SK-N-SH (cell line): ENCODE data around the gene CD180. TPM values are rescaled to one million over a fixed set of nuclear protein-coding genes. Genes with fewer than 3 reads are reported as not detected.

Experiments used
- CTCF ChIA-PET: fragments of 300-600, 350-600 bp; formaldehyde crosslinking; extraction: SDS; loops from one replicate; lab custom pipeline; 2021; lab: Yijun Ruan, JAX
- POLR2A ChIA-PET: fragments of 350-600 bp; sonication (Branson Sonifier 250); formaldehyde crosslinking; extraction: SDS; loops from one replicate; lab custom pipeline; 2020; ENCODE audit warnings: antibody characterized with exemption, inconsistent platforms; lab: Yijun Ruan, JAX
- DNase-seq: peaks from one replicate; pipeline ENCODE4 v3.0.0; 2012
- H2AFZ ChIP-seq: fragments of 200-600 bp; sonication (generic); 2 replicates; pipeline ENCODE4 v1.8.1; 2016; ENCODE audit warnings: antibody characterized with exemption, mild to moderate bottlenecking, low read depth
- H3F3A ChIP-seq: fragments of 200-600 bp; sonication (generic); replicated peaks from 2 replicates; pipeline ENCODE3; 2016; ENCODE audit warnings: antibody characterized with exemption, mild to moderate bottlenecking; ENCODE audit not compliant: insufficient read depth
- H3K27ac ChIP-seq, 2 experiments: fragments of 200-500 bp in 1 of 2; fragments of 200-600 bp in 1 of 2; sonication (Bioruptor generic) in 1 of 2; sonication (generic), shearing (Covaris generic) in 1 of 2; 2 replicates each; pipeline versions ENCODE4 v1.5.1 to v1.6.1; 2014 to 2016; ENCODE audit warnings: low read depth in 2 of 2, inconsistent platforms in 1 of 2, low read length in 1 of 2, mild to moderate bottlenecking in 1 of 2, mixed read lengths in 1 of 2
- H3K27me3 ChIP-seq: fragments of 200-600 bp; sonication (generic), shearing (Covaris generic); 2 replicates; pipeline ENCODE4 v1.6.1; 2016; ENCODE audit warnings: mixed run types; ENCODE audit not compliant: insufficient read depth
- H3K36me3 ChIP-seq, 2 experiments: fragments of 200-500 bp in 1 of 2; fragments of 200-600 bp in 1 of 2; sonication (Bioruptor generic) in 1 of 2; sonication (generic) in 1 of 2; replicated peaks in 1 of 2; 2 replicates each; pipeline versions ENCODE3 to v1.5.1; 2014 to 2016; ENCODE audit warnings: low read length in 1 of 2, mild to moderate bottlenecking in 1 of 2; ENCODE audit not compliant: insufficient read depth in 2 of 2, control insufficient read depth in 1 of 2
- H3K4me1 ChIP-seq, 2 experiments: fragments of 200-500 bp in 1 of 2; fragments of 200-600 bp in 1 of 2; sonication (Bioruptor generic) in 1 of 2; sonication (generic), shearing (Covaris generic) in 1 of 2; 2 replicates each; pipeline versions ENCODE4 v1.5.1 to v1.6.1; 2014 to 2016; ENCODE audit warnings: low read depth in 1 of 2, low read length in 1 of 2, mixed run types in 1 of 2; ENCODE audit not compliant: insufficient read depth in 2 of 2, control insufficient read depth in 1 of 2
- H3K4me2 ChIP-seq: fragments of 200-600 bp; sonication (generic), shearing (Covaris generic); 2 replicates; pipeline ENCODE4 v1.6.1; 2017; ENCODE audit warnings: mixed run types
- H3K4me3 ChIP-seq, 2 experiments: fragments of 200-500 bp in 1 of 2; fragments of 200-600 bp in 1 of 2; sonication (Bioruptor generic) in 1 of 2; sonication (generic), shearing (Covaris generic) in 1 of 2; 2 replicates each; pipeline versions ENCODE4 v1.5.1 to v1.8.1; 2014 to 2016; ENCODE audit warnings: low read depth in 2 of 2, inconsistent platforms in 1 of 2, low read length in 1 of 2, mild to moderate bottlenecking in 1 of 2, mixed read lengths in 1 of 2, moderate library complexity in 1 of 2
- H3K79me2 ChIP-seq: fragments of 200-600 bp; sonication (generic); 2 replicates; pipeline ENCODE4 v1.8.1; 2017; ENCODE audit warnings: mild to moderate bottlenecking; ENCODE audit not compliant: insufficient read depth
- H3K9ac ChIP-seq: fragments of 200-600 bp; sonication (generic); 2 replicates; pipeline ENCODE4 v1.6.1; 2017; ENCODE audit warnings: mixed run types
- H3K9me2 ChIP-seq: fragments of 200-600 bp; sonication (generic); 2 replicates; pipeline ENCODE4 v1.6.1; 2017; ENCODE audit warnings: mixed run types
- H3K9me3 ChIP-seq: fragments of 200-600 bp; sonication (generic); 2 replicates; pipeline ENCODE4 v1.6.1; 2017; ENCODE audit warnings: mixed run types, mild to moderate bottlenecking, moderate library complexity
- H4K20me1 ChIP-seq: fragments of 200-600 bp; sonication (generic); 2 replicates; pipeline ENCODE4 v1.6.1; 2017; ENCODE audit warnings: mild to moderate bottlenecking, mixed run types; ENCODE audit not compliant: insufficient read depth
- CHD2 ChIP-seq: fragments of 150-350 bp; IDR thresholded peaks from 2 replicates; pipeline ENCODE4 v1.6.1; 2018; ENCODE audit warnings: low read length; ENCODE audit not compliant: partially characterized antibody
- ELF1 ChIP-seq: IDR thresholded peaks from 2 replicates; pipeline ENCODE4 v1.4.0; 2012
- EP300 ChIP-seq, 2 experiments: IDR thresholded peaks; 2 replicates each; pipeline versions ENCODE4 v1.4.0 to v1.6.1; 2012; ENCODE audit warnings: borderline replicate concordance in 1 of 2, low read depth in 1 of 2, low read length in 1 of 2
- EZH2phosphoT487 ChIP-seq: fragments of 200-600 bp; sonication (generic); IDR thresholded peaks from 2 replicates; pipeline ENCODE4 v1.6.1; 2017; ENCODE audit warnings: low read depth, mixed run types, mild to moderate bottlenecking, antibody characterized with exemption, moderate library complexity, borderline replicate concordance
- FOSL2 ChIP-seq: IDR thresholded peaks from 2 replicates; pipeline ENCODE4 v1.4.0; 2012; ENCODE audit warnings: low read depth, mild to moderate bottlenecking, moderate library complexity, borderline replicate concordance
- FOXJ3 ChIP-seq: sonication (generic); formaldehyde crosslinking; IDR thresholded peaks from 2 replicates; pipeline ENCODE4 v1.5.1; 2020; ENCODE audit warnings: mild to moderate bottlenecking, missing genetic modification reagents
- FOXM1 ChIP-seq: IDR thresholded peaks from 2 replicates; pipeline ENCODE4 v1.4.0; 2012; ENCODE audit warnings: low read depth, mild to moderate bottlenecking
- GABPA ChIP-seq: IDR thresholded peaks from 2 replicates; pipeline ENCODE4 v1.4.0; 2012; ENCODE audit warnings: low read depth, mild to moderate bottlenecking
- GATA2 ChIP-seq: sonication (generic); formaldehyde crosslinking; IDR thresholded peaks from 2 replicates; pipeline ENCODE4 v1.5.0; 2020; ENCODE audit warnings: mild to moderate bottlenecking, missing genetic modification reagents
- MEF2A ChIP-seq: IDR thresholded peaks from 2 replicates; pipeline ENCODE4 v1.4.0; 2012; ENCODE audit warnings: low read depth, borderline replicate concordance
- MXI1 ChIP-seq: IDR thresholded peaks from 2 replicates; pipeline ENCODE4 v1.6.1; 2012; ENCODE audit warnings: mild to moderate bottlenecking, low read depth, low read length, improper control_type of control experiment
- NFIC ChIP-seq: IDR thresholded peaks from 2 replicates; pipeline ENCODE4 v1.4.0; 2012; ENCODE audit warnings: borderline replicate concordance
- NRF1 ChIP-seq: IDR thresholded peaks from 2 replicates; pipeline ENCODE4 v1.6.1; 2012; ENCODE audit warnings: low read depth, mild to moderate bottlenecking, low read length
- POLR2AphosphoS5 ChIP-seq: IDR thresholded peaks from 2 replicates; pipeline ENCODE4 v1.6.1; 2012; ENCODE audit warnings: low read depth, low read length
- RCOR1 ChIP-seq: fragments of 150-350 bp; IDR thresholded peaks from 2 replicates; pipeline ENCODE4 v1.6.1; 2017; ENCODE audit warnings: antibody characterized with exemption, low read length
- RFX5 ChIP-seq: IDR thresholded peaks from 2 replicates; pipeline ENCODE4 v1.6.1; 2012; ENCODE audit warnings: mild to moderate bottlenecking, improper control_type of control experiment, low read length
- RXRA ChIP-seq: IDR thresholded peaks from 2 replicates; pipeline ENCODE4 v1.4.0; 2012; ENCODE audit warnings: low read depth, mild to moderate bottlenecking, borderline replicate concordance
- SIN3A ChIP-seq: IDR thresholded peaks from 2 replicates; pipeline ENCODE4 v1.6.1; 2012; ENCODE audit warnings: low read depth, mild to moderate bottlenecking, low read length, moderate library complexity, borderline replicate concordance
- SMC3 ChIP-seq: IDR thresholded peaks from 2 replicates; pipeline ENCODE4 v1.6.1; 2012; ENCODE audit warnings: low read depth, low read length, improper control_type of control experiment
- TEAD4 ChIP-seq: IDR thresholded peaks from 2 replicates; pipeline ENCODE4 v1.4.0; 2012; ENCODE audit warnings: mild to moderate bottlenecking, borderline replicate concordance; ENCODE audit not compliant: insufficient read depth
- YY1 ChIP-seq: IDR thresholded peaks from 2 replicates; pipeline ENCODE4 v1.4.0; 2012; ENCODE audit warnings: low read depth, mild to moderate bottlenecking
- WGBS: methylation state at CpG from one replicate; pipeline ENCODE4 v1.1.6; 2017; ENCODE audit warnings: low lambda C conversion rate; 5-methylcytosine and 5-hydroxymethylcytosine counted together
- polyA plus RNA-seq, 3 experiments: library from polyadenylated mRNA; depleted of rRNA; stranded (reverse); fragments of >200 nt; gene quantifications; 2 replicates each; pipeline ENCODE4 v1.2.3, GENCODE V29; 2012
- TF ChIP-seq, protein P1 (sequence below): fragments of 200-600 bp; sonication (generic); IDR thresholded peaks from 2 replicates; pipeline ENCODE4 v1.6.1; 2017; ENCODE audit warnings: antibody characterized with exemption, mild to moderate bottlenecking, moderate library complexity
- TF ChIP-seq, protein P2 (sequence below): IDR thresholded peaks from 2 replicates; pipeline ENCODE4 v1.4.0; 2012; ENCODE audit warnings: low read depth, borderline replicate concordance
- TF ChIP-seq, protein P3 (sequence below): fragments of 150-350 bp; IDR thresholded peaks from 2 replicates; pipeline ENCODE4 v1.6.1; 2016; ENCODE audit warnings: mild to moderate bottlenecking, low read depth, low read length
- TF ChIP-seq, protein P4 (sequence below): IDR thresholded peaks from 2 replicates; pipeline ENCODE4 v1.4.0; 2012; ENCODE audit warnings: low read depth, borderline replicate concordance
- TF ChIP-seq, protein P5 (sequence below): fragments of 150-350 bp; IDR thresholded peaks from 2 replicates; pipeline ENCODE4 v1.6.1; 2017; ENCODE audit warnings: antibody characterized with exemption, low read length, low read depth, borderline replicate concordance
- TF ChIP-seq, protein P6 (sequence below): IDR thresholded peaks from 2 replicates; pipeline ENCODE4 v1.4.0; 2012; ENCODE audit warnings: low read depth

Gene CD180
- polyA plus RNA-seq, 1 of the 3 experiments (the other 2 are of a cell fraction), result 0.02 TPM

DNA sequence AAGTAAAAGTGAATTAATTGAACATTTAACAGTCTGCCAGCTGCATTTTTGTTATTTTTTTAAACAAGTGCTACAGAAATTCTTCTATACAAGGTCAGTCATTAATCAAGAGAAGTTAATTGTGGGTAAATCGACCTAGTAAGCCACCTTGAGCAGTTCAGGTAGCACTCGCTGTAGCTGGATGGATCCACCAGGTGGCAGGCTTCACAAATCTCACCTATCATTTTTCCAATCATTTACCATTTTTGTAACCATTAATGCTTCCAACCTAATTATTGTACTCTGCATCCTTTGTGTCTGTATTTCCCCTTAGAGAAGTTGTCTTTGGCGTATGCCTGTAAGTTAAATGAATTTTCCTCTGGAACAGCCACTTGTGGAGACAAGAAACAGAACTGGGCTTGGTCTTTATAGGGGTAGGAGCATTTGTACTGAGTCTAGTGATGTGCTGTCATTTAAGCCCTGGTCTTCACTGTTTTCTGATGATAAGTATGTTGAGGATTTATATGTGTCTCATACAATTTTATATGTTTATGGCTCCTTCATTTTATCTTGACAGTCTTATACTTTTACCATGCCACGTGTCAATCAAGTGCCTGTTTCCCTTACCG lies 39.5 kb downstream of the CD180 start:
- POLR2A ChIA-PET, result no interaction called here
- H3K4me1 ChIP-seq, result peaks cover 11 to 14% of the 10 kb centered on the region in 2 experiments; a peak in 2 of 4 replicates
- H3K9me3 ChIP-seq, result no peaks in the 10 kb centered on the region
- no peaks in the 10 kb centered on the region for H3K27me3 ChIP-seq
- H3K27ac ChIP-seq, result peak overlapping the region in 1 of 2 experiments; percentile 50; a peak in 2 of 4 replicates
- H3K4me3 ChIP-seq, result no peak overlapping the region; a peak in 1 of 4 replicates
- H3F3A ChIP-seq, result peaks cover 5% of the 10 kb centered on the region
- H3K4me2 ChIP-seq, result no peak overlapping the region
- H2AFZ ChIP-seq, result no peak overlapping the region
- peaks cover 5 to 16% of the 10 kb centered on the region in 2 experiments for H3K36me3 ChIP-seq
- peak; percentile 57 for DNase-seq
- no peaks in the 10 kb centered on the region for H4K20me1 ChIP-seq
- CTCF ChIA-PET, result interaction anchor here (0.6 to 13.3 kb wide), 30 partner anchors 9 to 1115 kb away, joined by 3 to 201 read pairs (median 4); no protein-coding TSS in a partner anchor
- no peaks in the 10 kb centered on the region for H3K79me2 ChIP-seq
- no peak overlapping the region for H3K9ac ChIP-seq
- no peaks in the 10 kb centered on the region for H3K9me2 ChIP-seq
- WGBS, result 48% methylated on average over 5 of the region's 5 CpGs
- TF ChIP-seq POLR2AphosphoS5 (no peak), TEAD4 (no peak), MEF2A (no peak), NRF1 (no peak), ELF1 (no peak), GABPA (no peak), RFX5 (no peak), SIN3A (no peak), EZH2phosphoT487 (no peak), GATA2 (CRISPR knock-in tag) (peak; percentile 44; the same call in 1 of the 2 replicates), YY1 (no peak), RCOR1 (0 out of 2 replicates have a peak, but pooled peaks have one; percentile 10), NFIC (no peak), FOSL2 (no peak), MXI1 (peak; percentile 30; the same call in 1 of the 2 replicates), RXRA (no peak), SMC3 (peak; percentile 87), CHD2 (no peak), FOXJ3 (no peak), EP300 (IDR thresholded peaks at IDR 0.05; ENCODE audit: borderline replicate concordance in 1 of 2, low read depth in 1 of 2, low read length in 1 of 2) (peak in 1 of 2 experiments; percentile 26; a peak in 1 of 4 replicates), FOXM1 (no peak)
- TF ChIP-seq, protein P1, sequence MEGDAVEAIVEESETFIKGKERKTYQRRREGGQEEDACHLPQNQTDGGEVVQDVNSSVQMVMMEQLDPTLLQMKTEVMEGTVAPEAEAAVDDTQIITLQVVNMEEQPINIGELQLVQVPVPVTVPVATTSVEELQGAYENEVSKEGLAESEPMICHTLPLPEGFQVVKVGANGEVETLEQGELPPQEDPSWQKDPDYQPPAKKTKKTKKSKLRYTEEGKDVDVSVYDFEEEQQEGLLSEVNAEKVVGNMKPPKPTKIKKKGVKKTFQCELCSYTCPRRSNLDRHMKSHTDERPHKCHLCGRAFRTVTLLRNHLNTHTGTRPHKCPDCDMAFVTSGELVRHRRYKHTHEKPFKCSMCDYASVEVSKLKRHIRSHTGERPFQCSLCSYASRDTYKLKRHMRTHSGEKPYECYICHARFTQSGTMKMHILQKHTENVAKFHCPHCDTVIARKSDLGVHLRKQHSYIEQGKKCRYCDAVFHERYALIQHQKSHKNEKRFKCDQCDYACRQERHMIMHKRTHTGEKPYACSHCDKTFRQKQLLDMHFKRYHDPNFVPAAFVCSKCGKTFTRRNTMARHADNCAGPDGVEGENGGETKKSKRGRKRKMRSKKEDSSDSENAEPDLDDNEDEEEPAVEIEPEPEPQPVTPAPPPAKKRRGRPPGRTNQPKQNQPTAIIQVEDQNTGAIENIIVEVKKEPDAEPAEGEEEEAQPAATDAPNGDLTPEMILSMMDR, result peak; percentile 89
- TF ChIP-seq, protein P2, sequence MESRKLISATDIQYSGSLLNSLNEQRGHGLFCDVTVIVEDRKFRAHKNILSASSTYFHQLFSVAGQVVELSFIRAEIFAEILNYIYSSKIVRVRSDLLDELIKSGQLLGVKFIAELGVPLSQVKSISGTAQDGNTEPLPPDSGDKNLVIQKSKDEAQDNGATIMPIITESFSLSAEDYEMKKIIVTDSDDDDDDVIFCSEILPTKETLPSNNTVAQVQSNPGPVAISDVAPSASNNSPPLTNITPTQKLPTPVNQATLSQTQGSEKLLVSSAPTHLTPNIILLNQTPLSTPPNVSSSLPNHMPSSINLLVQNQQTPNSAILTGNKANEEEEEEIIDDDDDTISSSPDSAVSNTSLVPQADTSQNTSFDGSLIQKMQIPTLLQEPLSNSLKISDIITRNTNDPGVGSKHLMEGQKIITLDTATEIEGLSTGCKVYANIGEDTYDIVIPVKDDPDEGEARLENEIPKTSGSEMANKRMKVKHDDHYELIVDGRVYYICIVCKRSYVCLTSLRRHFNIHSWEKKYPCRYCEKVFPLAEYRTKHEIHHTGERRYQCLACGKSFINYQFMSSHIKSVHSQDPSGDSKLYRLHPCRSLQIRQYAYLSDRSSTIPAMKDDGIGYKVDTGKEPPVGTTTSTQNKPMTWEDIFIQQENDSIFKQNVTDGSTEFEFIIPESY, result no peak
- TF ChIP-seq, protein P3, sequence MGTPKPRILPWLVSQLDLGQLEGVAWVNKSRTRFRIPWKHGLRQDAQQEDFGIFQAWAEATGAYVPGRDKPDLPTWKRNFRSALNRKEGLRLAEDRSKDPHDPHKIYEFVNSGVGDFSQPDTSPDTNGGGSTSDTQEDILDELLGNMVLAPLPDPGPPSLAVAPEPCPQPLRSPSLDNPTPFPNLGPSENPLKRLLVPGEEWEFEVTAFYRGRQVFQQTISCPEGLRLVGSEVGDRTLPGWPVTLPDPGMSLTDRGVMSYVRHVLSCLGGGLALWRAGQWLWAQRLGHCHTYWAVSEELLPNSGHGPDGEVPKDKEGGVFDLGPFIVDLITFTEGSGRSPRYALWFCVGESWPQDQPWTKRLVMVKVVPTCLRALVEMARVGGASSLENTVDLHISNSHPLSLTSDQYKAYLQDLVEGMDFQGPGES, result no peak
- TF ChIP-seq, protein P4, sequence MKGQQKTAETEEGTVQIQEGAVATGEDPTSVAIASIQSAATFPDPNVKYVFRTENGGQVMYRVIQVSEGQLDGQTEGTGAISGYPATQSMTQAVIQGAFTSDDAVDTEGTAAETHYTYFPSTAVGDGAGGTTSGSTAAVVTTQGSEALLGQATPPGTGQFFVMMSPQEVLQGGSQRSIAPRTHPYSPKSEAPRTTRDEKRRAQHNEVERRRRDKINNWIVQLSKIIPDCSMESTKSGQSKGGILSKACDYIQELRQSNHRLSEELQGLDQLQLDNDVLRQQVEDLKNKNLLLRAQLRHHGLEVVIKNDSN, result no peak
- TF ChIP-seq, protein P5, sequence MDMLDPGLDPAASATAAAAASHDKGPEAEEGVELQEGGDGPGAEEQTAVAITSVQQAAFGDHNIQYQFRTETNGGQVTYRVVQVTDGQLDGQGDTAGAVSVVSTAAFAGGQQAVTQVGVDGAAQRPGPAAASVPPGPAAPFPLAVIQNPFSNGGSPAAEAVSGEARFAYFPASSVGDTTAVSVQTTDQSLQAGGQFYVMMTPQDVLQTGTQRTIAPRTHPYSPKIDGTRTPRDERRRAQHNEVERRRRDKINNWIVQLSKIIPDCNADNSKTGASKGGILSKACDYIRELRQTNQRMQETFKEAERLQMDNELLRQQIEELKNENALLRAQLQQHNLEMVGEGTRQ, result no peak
- TF ChIP-seq, protein P6, sequence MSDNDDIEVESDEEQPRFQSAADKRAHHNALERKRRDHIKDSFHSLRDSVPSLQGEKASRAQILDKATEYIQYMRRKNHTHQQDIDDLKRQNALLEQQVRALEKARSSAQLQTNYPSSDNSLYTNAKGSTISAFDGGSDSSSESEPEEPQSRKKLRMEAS, result no peak
